ENCODE measurements around the gene C11orf58. TPM values are rescaled to one million over a fixed set of nuclear protein-coding genes. Genes with fewer than 3 reads are reported as not detected.

C11orf58 gene
- total RNA-seq, 4 donors from 2014 or later, result 103 to 170 (median 134) TPM

- ATAC-seq (peak; percentile 48 to 54), DNase-seq (peak; percentile 34 to 54)
- in situ Hi-C loops (cut with MboI; ENCODE audit: low sequenced_read_pairs in 4 of 4) (no loop called here), intact Hi-C loops (cut with DNase I; ENCODE audit: low total_unique reads) (no loop called here)
- H3K4me3 ChIP-seq, result no peak overlapping the region
- no peak overlapping the region for H3K27ac ChIP-seq
- peaks cover 3 to 8% of the 10 kb centered on the region in 2 donors for H3K4me1 ChIP-seq
- no peaks in the 10 kb centered on the region for H3K9me3 ChIP-seq
- H3K36me3 ChIP-seq, result no peaks in the 10 kb centered on the region
- H3K27me3 ChIP-seq, result no peaks in the 10 kb centered on the region
- TF ChIP-seq CTCF (IDR thresholded peaks at IDR 0.05 in 4 of 5, conservative IDR thresholded peaks at IDR 0.05 in 1 of 5) (peak; percentile 72 to 96 (median 90)), POLR2A (IDR thresholded peaks at IDR 0.05) (no peak)
Observed at GRCh38 chr11:16788141-16789062, 50.0 kb downstream of the C11orf58 start.

- ATAC-seq (no peak), DNase-seq (no peak)
- Histone ChIP-seq H3K36me3 (no peaks in the 10 kb centered on the region), H3K4me1 (peaks cover 3 to 8% of the 10 kb centered on the region in 2 donors), H3K27me3 (no peaks in the 10 kb centered on the region), H3K27ac (no peak overlapping the region), H3K4me3 (no peak overlapping the region), H3K9me3 (no peaks in the 10 kb centered on the region)
- in situ Hi-C loops (cut with MboI; ENCODE audit: low sequenced_read_pairs in 4 of 4) (no loop called here), intact Hi-C loops (cut with DNase I; ENCODE audit: low total_unique reads) (no loop called here)
- no peak for TF ChIP-seq CTCF (IDR thresholded peaks at IDR 0.05 in 4 of 5, conservative IDR thresholded peaks at IDR 0.05 in 1 of 5)
- TF ChIP-seq POLR2A (IDR thresholded peaks at IDR 0.05), result no peak
Observed at GRCh38 chr11:16789063-16789420, 50.6 kb downstream of the C11orf58 start.

GRCh38 chr11:16789560-16790485 is 51.4 kb downstream of the C11orf58 start:
- intact Hi-C loops (cut with DNase I; ENCODE audit: low total_unique reads), result no loop called here
- Histone ChIP-seq H3K27me3 (no peaks in the 10 kb centered on the region), H3K4me1 (peaks cover 3 to 8% of the 10 kb centered on the region in 2 donors), H3K9me3 (no peaks in the 10 kb centered on the region), H3K36me3 (no peaks in the 10 kb centered on the region), H3K4me3 (no peak overlapping the region), H3K27ac (no peak overlapping the region)
- in situ Hi-C loops (cut with MboI; ENCODE audit: low sequenced_read_pairs in 4 of 4), result loop anchor here in 1 of 4 donors (10.0 kb wide), 1 partner anchor 275 kb away; no protein-coding TSS in a partner anchor
- DNase-seq (no peak), ATAC-seq (no peak)
- TF ChIP-seq CTCF (IDR thresholded peaks at IDR 0.05 in 4 of 5, conservative IDR thresholded peaks at IDR 0.05 in 1 of 5), result no peak
- TF ChIP-seq POLR2A (IDR thresholded peaks at IDR 0.05), result no peak

GRCh38 chr11:16790486-16791190 is 52.2 kb downstream of the C11orf58 start:
- in situ Hi-C loops (cut with MboI; ENCODE audit: low sequenced_read_pairs in 4 of 4) (loop anchor here in 1 of 4 donors (10.0 kb wide), 1 partner anchor 274 kb away; no protein-coding TSS in a partner anchor), intact Hi-C loops (cut with DNase I; ENCODE audit: low total_unique reads) (no loop called here)
- H3K4me3 ChIP-seq, result no peak overlapping the region
- no peak overlapping the region for H3K27ac ChIP-seq
- H3K4me1 ChIP-seq, result peaks cover 3 to 8% of the 10 kb centered on the region in 2 donors
- H3K27me3 ChIP-seq, result no peaks in the 10 kb centered on the region
- TF ChIP-seq CTCF (IDR thresholded peaks at IDR 0.05 in 4 of 5, conservative IDR thresholded peaks at IDR 0.05 in 1 of 5) (no peak), POLR2A (IDR thresholded peaks at IDR 0.05) (no peak)
- ATAC-seq (no peak), DNase-seq (no peak)
- no peaks in the 10 kb centered on the region for H3K36me3 ChIP-seq
- H3K9me3 ChIP-seq, result no peaks in the 10 kb centered on the region
